GM15510 (cell line): Measurements from ENCODE around the gene JOSD2.
A peak's percentile ranks its signal among the peaks of the same experiment; 100 is the strongest.

Experiments used
- POLR2A ChIP-seq: IDR thresholded peaks from 3 replicates; pipeline ENCODE4 v1.6.1; 2011; ENCODE audit warnings: borderline replicate concordance; ENCODE audit not compliant: insufficient read length; ENCODE audit errors: extremely low read depth

Gene JOSD2, protein sequence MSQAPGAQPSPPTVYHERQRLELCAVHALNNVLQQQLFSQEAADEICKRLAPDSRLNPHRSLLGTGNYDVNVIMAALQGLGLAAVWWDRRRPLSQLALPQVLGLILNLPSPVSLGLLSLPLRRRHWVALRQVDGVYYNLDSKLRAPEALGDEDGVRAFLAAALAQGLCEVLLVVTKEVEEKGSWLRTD

DNA sequence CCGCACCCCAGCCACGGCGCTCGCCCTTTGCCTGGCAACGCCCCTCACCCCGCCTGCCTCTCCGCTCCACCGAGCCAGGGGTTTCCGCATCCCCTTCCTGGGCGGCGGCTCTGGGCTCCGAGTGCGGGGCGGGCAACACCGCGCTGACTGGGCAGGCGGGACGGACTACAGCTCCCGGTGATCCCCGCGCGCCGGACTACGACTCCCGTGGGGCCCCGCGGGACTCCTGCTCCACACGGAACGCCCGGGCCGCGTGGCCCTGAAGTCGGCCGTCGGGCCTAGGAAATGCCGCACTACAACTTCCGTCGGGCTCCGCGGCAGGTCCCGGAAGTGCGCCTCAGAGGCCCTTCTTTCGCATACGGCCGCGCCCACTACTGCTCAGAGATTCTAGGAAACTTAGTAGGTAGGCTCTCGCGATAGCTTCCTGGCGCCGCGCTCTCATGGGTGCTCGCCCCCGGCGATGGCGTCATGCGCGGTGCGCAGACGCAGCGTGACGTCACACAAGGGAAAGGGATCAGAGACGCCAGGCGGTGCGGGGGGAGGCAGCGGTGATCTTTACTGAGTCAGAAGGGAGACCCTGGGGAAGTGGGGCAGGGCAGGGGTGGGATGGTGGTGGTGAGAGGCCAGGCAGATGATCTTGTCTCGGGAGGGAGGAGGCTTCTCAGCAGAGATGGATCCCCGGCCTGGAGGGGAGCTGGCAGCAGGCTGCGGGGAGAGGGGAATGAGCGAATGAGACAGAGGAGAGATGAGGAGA, at the start of gene JOSD2:
Gene JOSD2 (minus strand): TSS at position 123 of the 754 bp plus-strand sequence. CDS start 760 bp downstream, outside the sequence.
- TF ChIP-seq POLR2A: peak; percentile 59

DNA sequence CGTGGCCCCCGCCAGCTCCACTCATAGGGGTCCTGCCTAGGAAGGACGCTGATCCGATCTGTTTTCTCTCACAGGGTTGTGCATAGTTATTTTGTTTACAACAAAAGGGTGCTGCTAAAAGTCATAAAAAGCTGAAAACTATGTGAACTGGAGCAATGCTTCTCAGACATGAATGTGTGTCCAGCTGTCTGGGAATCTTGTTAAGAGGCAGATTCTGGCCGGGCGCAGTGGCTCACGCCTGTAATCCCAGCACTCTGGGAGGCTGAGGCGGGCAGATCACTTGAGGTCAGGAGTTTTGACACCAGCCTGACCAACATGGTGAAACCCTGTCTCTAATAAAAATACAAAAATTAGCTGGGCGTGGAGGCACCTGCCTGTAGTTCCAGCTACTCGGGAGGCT, 48.6 kb upstream of the JOSD2 start:
- TF ChIP-seq POLR2A: no peak

DNA sequence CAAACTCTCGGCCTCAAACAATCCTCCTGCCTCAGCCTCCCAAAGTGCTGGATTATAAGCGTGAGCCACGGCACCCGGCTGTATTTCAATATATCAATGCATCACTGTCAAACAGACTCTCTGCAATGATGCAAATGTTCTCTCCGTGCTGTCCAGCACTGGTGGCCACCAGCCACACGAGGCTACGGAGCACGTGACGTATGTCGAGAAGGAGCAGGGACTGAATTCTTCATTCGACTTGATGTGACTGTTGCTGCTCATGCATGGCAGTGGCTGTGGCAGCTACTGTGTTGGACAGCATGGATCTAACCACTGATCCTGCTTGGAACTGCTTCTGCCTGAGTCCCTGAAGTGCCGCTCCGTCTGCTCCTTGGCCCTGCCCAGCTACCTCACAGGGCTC, 47.5 kb upstream of the JOSD2 start:
- TF ChIP-seq POLR2A: no peak

DNA sequence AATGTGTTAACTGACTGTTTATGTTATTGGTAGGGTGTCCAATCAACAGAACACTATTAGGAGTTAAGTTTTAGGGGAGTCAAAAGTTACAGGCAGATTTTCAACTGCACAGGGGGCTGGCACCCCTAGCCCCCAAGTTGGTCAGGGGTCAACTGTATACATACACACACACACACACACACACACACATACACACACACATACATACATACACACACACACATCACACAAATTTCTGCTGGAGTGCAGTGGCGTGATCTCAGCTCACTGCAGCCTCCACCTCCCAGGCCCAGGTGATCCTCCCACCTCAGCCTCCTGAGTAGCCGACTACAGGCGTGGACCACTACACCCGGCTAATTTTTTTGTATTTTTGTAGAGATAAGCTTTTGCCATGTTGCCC, 47.0 kb upstream of the JOSD2 start:
- TF ChIP-seq POLR2A: no peak

DNA sequence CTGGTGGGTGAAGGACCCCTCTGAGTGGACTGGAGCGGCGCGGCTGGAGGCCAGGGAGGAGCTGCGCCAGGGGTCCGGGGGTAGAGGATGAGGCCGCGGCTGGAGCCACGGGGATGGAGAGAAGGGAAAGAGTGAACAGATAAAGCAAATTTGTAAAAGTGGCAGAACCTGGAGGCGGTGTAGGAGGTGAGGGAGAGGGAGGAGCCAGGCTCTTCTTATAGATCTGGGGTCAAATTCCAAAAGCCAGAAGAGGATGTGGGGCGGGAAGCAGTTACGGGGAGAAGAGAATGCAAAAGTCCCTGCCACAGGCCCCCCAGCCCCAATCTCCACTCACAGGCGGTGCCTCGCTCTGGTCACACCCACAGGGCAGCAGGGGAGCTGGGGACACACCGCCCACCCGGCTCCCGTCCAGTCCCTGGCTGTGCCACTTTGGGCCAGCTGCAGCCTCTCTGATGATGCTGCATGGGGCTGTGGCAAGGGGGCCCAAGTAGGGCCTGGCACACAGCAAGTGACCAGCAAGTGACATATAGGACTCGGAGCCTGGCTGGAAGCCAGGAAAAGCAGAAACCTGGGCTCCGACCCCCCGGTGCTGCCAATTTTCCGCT, 46.1 kb upstream of the JOSD2 start:
- TF ChIP-seq POLR2A: no peak

DNA sequence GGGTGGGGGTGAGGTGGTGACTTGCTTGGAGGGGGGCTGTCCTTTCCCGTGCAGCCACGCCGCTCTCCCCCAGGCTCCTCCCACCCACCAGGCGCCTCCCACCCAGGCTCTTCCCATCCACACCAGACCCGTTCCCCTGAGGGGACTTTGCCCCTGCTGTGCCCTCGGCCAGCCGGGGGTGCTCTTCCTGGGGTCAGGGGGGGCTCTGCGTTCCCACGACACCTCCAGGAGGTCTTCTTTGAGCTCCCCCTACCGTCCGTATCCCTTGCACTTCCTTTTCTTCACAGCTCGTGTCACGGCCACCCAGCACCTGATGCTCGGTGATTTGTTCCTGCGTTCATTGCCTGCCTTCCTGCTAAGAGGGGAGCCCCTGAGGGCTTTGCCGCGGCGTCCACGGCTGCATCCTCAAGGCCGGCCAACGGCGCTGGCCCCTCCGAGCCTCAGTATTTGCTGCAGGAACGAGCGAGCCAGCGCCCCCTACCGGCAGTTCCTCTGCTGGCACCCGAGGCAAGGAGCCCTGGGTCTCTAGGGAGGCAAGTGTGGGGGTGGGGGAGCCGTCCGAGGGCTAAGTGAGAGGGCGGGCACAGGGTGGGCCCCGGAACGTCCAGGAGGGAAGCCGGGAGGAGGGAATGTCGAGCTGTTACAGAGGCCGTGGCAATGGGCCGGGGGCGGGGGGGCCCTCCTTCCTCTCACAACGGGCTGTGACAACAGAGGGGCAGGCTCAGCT, 45.5 kb upstream of the JOSD2 start:
- TF ChIP-seq POLR2A: no peak

DNA sequence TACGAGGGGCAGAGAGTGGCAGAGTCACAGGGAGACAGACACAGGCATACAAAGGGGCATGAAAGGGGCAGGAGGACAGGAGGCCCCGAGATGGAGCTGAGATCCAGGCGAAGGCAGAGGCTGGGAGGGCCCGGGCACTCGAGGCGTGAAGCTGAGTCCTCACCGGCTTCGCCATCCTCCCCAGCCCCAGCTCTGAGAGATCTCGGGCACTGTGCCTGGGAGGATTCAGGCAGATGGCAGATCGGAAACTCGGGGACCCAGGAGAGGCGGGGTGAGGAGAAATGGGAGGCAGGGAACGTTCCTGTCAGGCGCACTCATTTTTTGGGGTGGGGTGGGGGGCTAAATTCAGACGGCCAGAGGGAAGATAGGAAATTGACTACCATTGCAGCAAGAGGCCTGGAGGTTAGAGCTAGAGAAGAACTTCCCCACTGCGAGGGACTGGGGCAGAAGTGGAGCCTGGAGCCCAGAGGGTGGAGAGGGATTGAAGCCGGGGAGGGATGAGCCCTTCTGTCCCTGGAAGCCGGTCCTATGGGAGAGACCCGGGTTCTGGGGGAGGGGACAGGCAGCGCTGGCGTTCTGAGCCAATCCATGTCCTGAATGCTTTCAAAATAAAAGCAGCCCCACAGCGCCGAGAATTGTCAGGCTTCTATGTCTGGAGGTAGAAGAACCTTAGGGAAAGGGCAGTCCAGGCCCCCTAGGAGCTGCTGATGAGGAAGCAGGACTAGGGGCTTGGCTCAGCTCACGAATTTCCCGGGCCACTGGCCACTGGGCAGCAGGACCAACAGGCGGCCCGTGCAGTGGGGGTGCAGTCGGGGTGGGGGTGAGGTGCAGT, 44.7 kb upstream of the JOSD2 start:
- TF ChIP-seq POLR2A: no peak

DNA sequence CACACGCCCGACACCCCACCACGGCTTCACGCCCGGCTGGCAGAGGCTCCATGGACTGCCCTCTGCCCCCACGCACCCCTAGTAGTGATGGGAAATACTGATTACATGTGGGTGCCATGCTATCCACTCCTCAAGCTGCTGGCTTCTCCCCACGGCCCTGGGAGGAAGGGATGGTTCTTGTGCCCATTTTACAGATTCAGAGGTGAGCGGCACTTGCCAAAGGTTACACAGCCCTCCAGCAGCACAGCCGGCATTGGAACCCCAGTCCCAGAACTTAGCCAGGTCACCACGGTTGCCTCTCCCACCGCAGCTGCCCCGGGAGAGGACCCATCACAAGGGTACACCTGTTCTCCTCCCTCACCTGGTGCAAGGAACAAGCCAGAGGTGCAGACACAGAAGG, 44.0 kb upstream of the JOSD2 start:
- no peak for TF ChIP-seq POLR2A

DNA sequence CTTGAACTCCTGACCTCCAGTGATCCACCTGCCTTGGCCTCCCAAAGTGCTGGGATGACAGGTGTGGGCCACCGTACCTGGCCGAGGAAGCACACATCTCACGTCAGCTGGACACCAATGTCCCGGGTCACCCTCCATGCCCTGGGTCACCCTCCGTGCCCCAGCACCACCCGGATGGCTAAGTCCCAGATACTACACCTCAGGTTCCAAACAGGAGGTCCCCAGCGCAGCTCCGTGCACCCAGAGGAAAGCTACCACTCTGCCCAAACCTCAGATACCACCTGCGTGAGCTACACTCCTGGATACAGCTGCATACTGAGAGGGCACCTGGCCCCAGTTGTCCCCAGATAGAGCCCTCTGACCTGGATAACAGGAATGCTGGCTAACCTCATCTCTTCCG, 43.2 kb upstream of the JOSD2 start:
- TF ChIP-seq POLR2A: no peak

DNA sequence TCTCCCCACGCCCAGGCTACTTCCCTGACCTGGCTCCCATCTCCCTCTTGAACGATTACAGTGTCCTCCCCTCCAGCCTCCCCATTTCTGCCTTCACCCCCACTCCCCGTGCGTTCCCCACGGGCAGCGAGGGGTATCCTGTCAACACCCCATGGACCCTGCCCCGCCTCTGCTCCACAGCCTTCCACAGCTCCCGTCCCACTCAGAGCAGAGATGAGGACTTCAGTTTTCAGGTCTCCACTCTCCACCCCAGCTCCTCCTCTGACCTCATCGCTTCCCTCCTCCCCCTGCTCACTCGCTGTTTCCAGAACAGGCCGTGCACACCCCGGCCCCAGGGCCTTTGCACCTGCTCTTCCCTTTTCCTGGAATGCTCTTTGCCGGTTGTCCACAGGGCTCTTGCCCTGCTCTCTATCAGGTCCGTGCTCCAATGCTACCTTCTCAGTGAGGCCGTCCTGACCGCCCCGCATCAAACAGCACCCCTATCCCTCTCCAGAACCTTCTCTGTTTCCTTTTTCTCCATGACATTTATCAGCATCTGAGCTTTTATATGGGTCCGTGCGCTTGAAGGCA, 42.2 kb upstream of the JOSD2 start:
- TF ChIP-seq POLR2A: no peak

DNA sequence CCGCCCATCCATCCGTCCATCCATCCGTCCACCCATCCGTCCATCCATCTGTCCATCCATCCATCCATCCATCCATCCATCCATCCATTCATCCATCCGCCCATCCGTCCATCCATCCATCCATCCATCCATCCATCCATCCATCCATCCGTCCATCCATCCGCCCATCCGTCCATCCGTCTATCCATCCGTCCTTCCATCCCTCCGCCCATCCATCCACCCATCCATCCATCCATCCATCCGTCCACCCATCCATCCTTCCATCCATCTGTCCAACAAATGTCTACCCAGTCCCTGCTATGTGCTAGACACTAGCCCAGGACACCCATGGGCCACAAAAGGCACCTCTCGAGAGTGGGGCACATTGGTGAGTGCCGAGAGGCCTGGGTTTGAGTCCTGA, 41.5 kb upstream of the JOSD2 start:
- no peak for TF ChIP-seq POLR2A

DNA sequence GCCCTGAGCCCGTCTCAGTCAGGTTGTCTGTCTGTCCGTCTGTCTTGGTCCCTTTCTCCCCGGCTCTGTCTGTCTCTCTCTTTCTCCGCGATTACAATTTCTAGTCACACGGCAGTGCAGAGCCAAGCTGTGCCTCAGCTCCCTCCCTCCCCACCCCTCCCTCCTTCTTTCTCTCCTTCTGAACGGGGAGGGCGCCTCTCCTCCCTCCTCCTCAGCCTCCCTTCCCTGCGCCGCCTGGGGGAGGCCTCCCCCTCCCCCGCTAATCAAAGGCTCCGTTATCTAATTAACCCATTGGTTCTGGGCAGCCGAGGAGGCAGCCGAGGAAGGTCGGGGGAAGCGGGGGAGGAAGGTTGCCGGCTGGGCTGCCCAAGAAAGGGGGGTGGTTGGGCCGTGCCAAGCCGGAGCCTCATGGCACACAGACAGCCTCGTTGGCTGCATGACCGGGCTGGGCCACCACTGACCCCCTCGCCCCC, 40.8 kb upstream of the JOSD2 start:
- no peak for TF ChIP-seq POLR2A

DNA sequence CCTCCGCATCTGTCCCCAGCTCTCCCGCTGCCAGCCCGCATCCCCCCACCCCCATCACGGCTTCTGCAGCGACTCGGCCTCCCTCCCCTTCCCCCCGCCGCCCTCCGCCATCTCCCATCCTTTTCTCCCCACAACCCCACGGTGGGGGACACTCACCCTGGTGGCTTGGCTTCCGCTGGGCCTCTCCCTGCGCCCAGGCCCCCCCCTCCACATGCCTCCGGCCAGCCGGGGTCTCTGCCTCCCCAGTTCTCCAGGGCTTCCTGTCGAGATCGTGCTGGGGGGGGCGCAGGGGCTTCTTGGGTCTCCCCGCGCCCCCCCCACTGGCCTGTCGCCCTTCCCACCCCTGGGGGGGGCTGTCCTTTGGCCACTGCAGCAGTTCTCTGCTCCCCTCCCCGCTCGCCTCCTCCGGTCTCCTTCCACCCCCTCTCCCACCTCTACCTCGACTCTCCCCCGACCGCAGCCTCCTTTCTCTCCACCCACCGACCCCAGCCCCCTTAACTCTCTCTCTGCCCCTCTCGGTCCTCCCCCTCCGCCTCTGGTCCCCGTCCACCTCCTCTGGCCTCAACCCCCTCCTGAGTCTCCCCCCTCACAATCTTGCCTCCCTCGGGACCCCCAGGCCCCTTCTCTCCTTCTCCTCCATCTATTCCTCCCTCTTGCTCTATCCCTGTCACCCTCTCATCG, 40.2 kb upstream of the JOSD2 start:
- no peak for TF ChIP-seq POLR2A

DNA sequence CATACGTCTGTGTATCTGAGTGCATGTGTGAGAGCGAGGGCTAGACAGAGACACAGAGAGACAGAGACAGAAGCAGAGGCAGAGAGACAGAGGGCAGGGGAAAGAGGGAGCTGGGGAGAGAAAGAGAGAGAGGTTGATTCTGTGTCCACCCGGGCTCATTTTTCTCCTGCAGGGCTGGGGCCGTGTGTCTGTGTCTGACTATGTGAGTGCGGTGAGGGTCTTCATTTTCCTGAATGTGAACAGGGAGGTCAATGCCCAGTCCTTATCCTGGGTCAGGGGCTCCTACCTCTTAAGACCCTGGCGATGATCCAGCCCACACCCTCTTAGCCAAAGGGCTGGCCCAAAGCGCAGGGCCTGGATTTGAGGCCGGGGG, 39.6 kb upstream of the JOSD2 start:
- no peak for TF ChIP-seq POLR2A

DNA sequence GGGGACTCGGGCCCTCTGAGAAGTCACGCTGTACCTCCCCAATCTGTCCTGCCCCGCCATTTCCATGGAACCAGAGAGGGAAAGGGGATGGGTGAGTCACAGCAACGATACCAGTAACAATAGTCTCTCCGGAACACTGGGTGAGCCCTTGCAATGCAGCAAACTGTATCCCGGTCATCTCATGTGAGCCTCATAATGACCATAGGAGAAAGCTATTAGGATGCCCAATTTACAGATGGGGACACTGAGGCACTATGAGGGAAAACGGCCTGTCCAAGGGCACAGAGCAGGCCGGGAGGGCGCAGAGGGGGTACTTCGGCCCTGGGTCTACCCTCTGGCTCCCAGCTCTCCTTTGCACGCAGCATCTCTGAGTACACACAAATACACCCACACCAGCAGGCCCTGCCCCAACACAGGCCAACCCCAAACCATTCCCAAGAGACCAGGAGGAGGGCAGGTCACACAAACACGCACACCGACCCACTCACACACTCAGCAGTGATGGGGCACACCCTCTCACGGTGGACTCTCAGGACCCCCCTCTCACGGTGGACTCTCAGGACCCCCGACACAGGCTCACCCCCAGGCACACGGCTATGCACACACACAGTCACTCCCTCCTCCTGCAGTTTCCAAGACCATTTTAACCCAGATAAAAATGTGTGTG, 39.1 kb upstream of the JOSD2 start:
- no peak for TF ChIP-seq POLR2A
